HepG2 (cell line): ENCODE measurements around the gene HYAL2. TPM values are rescaled to one million over a fixed set of nuclear protein-coding genes. Genes with fewer than 3 reads are reported as not detected.
A peak's percentile ranks its signal among the peaks of the same experiment; 100 is the strongest.

ENCODE experiments used
- ARID2 ChIP-seq: sonication (generic); formaldehyde crosslinking; IDR thresholded peaks from 2 replicates; pipeline ENCODE4 v1.8.1; 2022; ENCODE audit warnings: mild to moderate bottlenecking, missing genetic modification reagents, borderline replicate concordance
- ATM ChIP-seq: fragments of 450-650 bp; IDR thresholded peaks from 2 replicates; pipeline ENCODE4 v1.7.1; 2017; ENCODE audit warnings: mild to moderate bottlenecking, borderline replicate concordance
- CHD2 ChIP-seq: IDR thresholded peaks from 2 replicates; pipeline ENCODE4 v1.6.1; 2011; ENCODE audit warnings: low read depth, low read length, improper control_type of control experiment
- E2F5 ChIP-seq: sonication (generic); formaldehyde crosslinking; conservative IDR thresholded peaks from 2 replicates; pipeline ENCODE4 v1.4.0; 2020; ENCODE audit warnings: missing genetic modification reagents
- FOSL2 ChIP-seq: sonication (generic); formaldehyde crosslinking; IDR thresholded peaks from 2 replicates; pipeline ENCODE4 v1.4.0; 2020; ENCODE audit warnings: missing genetic modification reagents
- HHEX ChIP-seq: IDR thresholded peaks from 2 replicates; pipeline ENCODE4 v1.6.1; 2016; ENCODE audit warnings: control low read depth
- KAT7 ChIP-seq: IDR thresholded peaks from 2 replicates; pipeline ENCODE4 v1.6.1; 2018; ENCODE audit warnings: borderline replicate concordance, missing compliant biosample characterization
- MATR3 ChIP-seq: sonication (generic); formaldehyde crosslinking; IDR thresholded peaks from 2 replicates; pipeline ENCODE4 v1.4.0; 2020; ENCODE audit warnings: missing genetic modification reagents
- MAX ChIP-seq: IDR thresholded peaks from 2 replicates; pipeline ENCODE4 v1.6.1; 2012; ENCODE audit warnings: inconsistent platforms
- MLXIP ChIP-seq: sonication (generic); formaldehyde crosslinking; IDR thresholded peaks from 2 replicates; pipeline ENCODE4 v1.9.0; 2021; ENCODE audit warnings: missing genetic modification reagents, borderline replicate concordance
- NFYB ChIP-seq: sonication (generic); formaldehyde crosslinking; IDR thresholded peaks from 2 replicates; pipeline ENCODE4 v1.4.0; 2020; ENCODE audit warnings: missing genetic modification reagents
- POLR2AphosphoS2 ChIP-seq: IDR thresholded peaks from 2 replicates; pipeline ENCODE4 v1.6.1; 2011; ENCODE audit warnings: low read depth, low read length, improper control_type of control experiment
- SMYD3 ChIP-seq: sonication (generic); formaldehyde crosslinking; IDR thresholded peaks from 2 replicates; pipeline ENCODE4 v1.8.1; 2023; ENCODE audit warnings: mild to moderate bottlenecking, missing genetic modification reagents
- TBX2 ChIP-seq: sonication (generic); formaldehyde crosslinking; IDR thresholded peaks from 2 replicates; pipeline ENCODE4 v1.5.0; 2020; ENCODE audit warnings: missing genetic modification reagents, mild to moderate bottlenecking, borderline replicate concordance
- TIGD3 ChIP-seq: sonication (generic); formaldehyde crosslinking; IDR thresholded peaks from 2 replicates; pipeline ENCODE4 v1.5.1; 2020; ENCODE audit warnings: mild to moderate bottlenecking, missing genetic modification reagents, borderline replicate concordance
- ZNF260 ChIP-seq: sonication (generic); formaldehyde crosslinking; IDR thresholded peaks from 2 replicates; pipeline ENCODE4 v1.4.0; 2020; ENCODE audit warnings: missing genetic modification reagents, low read depth, mild to moderate bottlenecking, borderline replicate concordance
- ZNF333 ChIP-seq: sonication (generic); formaldehyde crosslinking; IDR thresholded peaks from 2 replicates; pipeline ENCODE4 v1.4.0; 2020; ENCODE audit warnings: mild to moderate bottlenecking, missing genetic modification reagents, borderline replicate concordance
- ZNF660 ChIP-seq: sonication (generic); formaldehyde crosslinking; IDR thresholded peaks from 2 replicates; pipeline ENCODE4 v1.5.1; 2020; ENCODE audit warnings: mild to moderate bottlenecking, low read depth, missing genetic modification reagents, borderline replicate concordance
- ZNF678 ChIP-seq: sonication (generic); formaldehyde crosslinking; IDR thresholded peaks from 2 replicates; pipeline ENCODE4 v1.4.0; 2020; ENCODE audit warnings: mild to moderate bottlenecking, missing genetic modification reagents
- ZNF749 ChIP-seq: sonication (generic); formaldehyde crosslinking; IDR thresholded peaks from 2 replicates; pipeline ENCODE4 v1.8.0; 2022; ENCODE audit warnings: mild to moderate bottlenecking, missing genetic modification reagents, moderate library complexity, borderline replicate concordance
- polyA plus RNA-seq, 8 experiments: library from polyadenylated mRNA; depleted of rRNA in 3 of 8; stranded (reverse) in 7 of 8; unstranded in 1 of 8; fragments of >200 nt; fragmentation: Illumina TruSeq in 4 of 8; extraction: Trizol in 4 of 8; gene quantifications; 2 replicates each; pipeline versions ENCODE4 v1.2.1 to v1.2.3, GENCODE V29; 2011 to 2016; ENCODE audit warnings: low read depth in 4 of 8, missing spikeins in 1 of 8, mixed read lengths in 1 of 8; ENCODE audit not compliant: insufficient read depth in 1 of 8
- total RNA-seq, 5 experiments: library from RNA; depleted of rRNA; stranded (reverse); fragments of >200 nt; fragmentation: Illumina TruSeq; extraction: Trizol; gene quantifications; 2 replicates each; pipeline ENCODE4 v1.2.3, GENCODE V29; 2016; ENCODE audit warnings: low read depth in 1 of 5
- TF ChIP-seq, protein P1 (sequence below): sonication (generic); formaldehyde crosslinking; IDR thresholded peaks from 2 replicates; pipeline ENCODE4 v1.9.0; 2021; ENCODE audit warnings: missing genetic modification reagents, mild to moderate bottlenecking, borderline replicate concordance
- TF ChIP-seq, protein P2 (sequence below): sonication (generic); formaldehyde crosslinking; IDR thresholded peaks from 2 replicates; pipeline ENCODE4 v1.4.0; 2020; ENCODE audit warnings: missing genetic modification reagents
- TF ChIP-seq, protein P3 (sequence below): sonication (generic); formaldehyde crosslinking; IDR thresholded peaks from 2 replicates; pipeline ENCODE4 v1.8.0; 2022; ENCODE audit warnings: mild to moderate bottlenecking, missing genetic modification reagents

The HYAL2 gene
- total and polyA plus RNA-seq, 2 of the 13 experiments (the other 11 are each of a cell fraction or from before 2014, with no cell fraction given) = 76.2 to 102 TPM

DNA sequence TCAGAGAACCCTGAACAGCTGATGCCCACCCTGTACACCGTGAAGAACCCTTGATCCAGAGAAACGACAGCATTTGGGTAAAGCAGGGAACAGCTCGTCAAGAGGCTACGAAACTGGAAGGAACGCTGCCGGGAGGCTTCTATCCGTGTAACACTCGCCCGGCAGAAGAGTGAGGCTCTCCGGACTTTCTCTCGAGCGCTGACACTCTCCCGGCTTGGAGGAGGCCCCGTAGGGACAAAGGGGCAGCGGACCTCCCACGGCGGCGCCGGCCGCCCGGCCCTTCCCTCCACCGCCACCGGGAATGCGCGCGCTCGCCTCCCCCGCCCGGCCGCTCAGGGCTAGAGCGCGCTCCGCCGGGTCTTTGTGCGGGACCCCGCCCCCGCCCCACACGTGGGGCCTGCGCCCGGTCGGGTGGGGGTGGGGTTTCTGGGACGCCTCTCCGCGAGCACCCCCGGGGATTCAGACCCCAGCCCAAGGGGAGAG, 1.7 kb downstream of the HYAL2 start (continued):
- TF ChIP-seq ZNF660 (CRISPR knock-in tag) (no peak), SMYD3 (CRISPR knock-in tag) (no peak), ARID2 (no peak), MATR3 (CRISPR knock-in tag) (no peak), ATM (no peak), ZNF260 (CRISPR knock-in tag) (no peak), POLR2AphosphoS2 (no peak), TBX2 (peak; percentile 9; the same call in 1 of the 2 replicates), NFYB (CRISPR knock-in tag) (no peak), ZNF333 (CRISPR knock-in tag) (no peak), TIGD3 (CRISPR knock-in tag) (no peak), ZNF678 (CRISPR knock-in tag) (0 out of 2 replicates have a peak, but pooled peaks have one; percentile 20), E2F5 (CRISPR knock-in tag) (no peak), MLXIP (CRISPR knock-in tag) (0 out of 2 replicates have a peak, but pooled peaks have one; percentile 4), FOSL2 (no peak), CHD2 (no peak), MAX (no peak), ZNF749 (CRISPR knock-in tag) (no peak), HHEX (CRISPR knock-in tag) (no peak), KAT7 (no peak)
- TF ChIP-seq, protein P1, sequence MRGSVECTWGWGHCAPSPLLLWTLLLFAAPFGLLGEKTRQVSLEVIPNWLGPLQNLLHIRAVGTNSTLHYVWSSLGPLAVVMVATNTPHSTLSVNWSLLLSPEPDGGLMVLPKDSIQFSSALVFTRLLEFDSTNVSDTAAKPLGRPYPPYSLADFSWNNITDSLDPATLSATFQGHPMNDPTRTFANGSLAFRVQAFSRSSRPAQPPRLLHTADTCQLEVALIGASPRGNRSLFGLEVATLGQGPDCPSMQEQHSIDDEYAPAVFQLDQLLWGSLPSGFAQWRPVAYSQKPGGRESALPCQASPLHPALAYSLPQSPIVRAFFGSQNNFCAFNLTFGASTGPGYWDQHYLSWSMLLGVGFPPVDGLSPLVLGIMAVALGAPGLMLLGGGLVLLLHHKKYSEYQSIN (CRISPR knock-in tag) = no peak
- TF ChIP-seq, protein P2, sequence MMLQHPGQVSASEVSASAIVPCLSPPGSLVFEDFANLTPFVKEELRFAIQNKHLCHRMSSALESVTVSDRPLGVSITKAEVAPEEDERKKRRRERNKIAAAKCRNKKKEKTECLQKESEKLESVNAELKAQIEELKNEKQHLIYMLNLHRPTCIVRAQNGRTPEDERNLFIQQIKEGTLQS = no peak
- TF ChIP-seq, protein P3, sequence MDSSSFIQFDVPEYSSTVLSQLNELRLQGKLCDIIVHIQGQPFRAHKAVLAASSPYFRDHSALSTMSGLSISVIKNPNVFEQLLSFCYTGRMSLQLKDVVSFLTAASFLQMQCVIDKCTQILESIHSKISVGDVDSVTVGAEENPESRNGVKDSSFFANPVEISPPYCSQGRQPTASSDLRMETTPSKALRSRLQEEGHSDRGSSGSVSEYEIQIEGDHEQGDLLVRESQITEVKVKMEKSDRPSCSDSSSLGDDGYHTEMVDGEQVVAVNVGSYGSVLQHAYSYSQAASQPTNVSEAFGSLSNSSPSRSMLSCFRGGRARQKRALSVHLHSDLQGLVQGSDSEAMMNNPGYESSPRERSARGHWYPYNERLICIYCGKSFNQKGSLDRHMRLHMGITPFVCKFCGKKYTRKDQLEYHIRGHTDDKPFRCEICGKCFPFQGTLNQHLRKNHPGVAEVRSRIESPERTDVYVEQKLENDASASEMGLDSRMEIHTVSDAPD (CRISPR knock-in tag) = no peak
